ENCODE measurements around the gene PPM1D.
A peak's percentile ranks its signal among the peaks of the same experiment; 100 is the strongest.
"Not testable (repeated sequence)": the region's sequence is repeated elsewhere in the genome, so short reads cannot be mapped to it uniquely, and the experiment has no call there.

The PPM1D gene

GRCh38 chr17:60593441-60594036 lies 6.5 kb upstream of the PPM1D start:
- DNase-seq (ENCODE audit: low read depth, low spot score); H3K4me1 ChIP-seq (ENCODE audit: control insufficient read depth, insufficient read depth, low read length); H3K4me3 ChIP-seq (ENCODE audit: low read length); H3K27ac ChIP-seq (ENCODE audit: low read length); H3K9me3 ChIP-seq (ENCODE audit: control insufficient read depth, insufficient read depth, low read length); H3K36me3 ChIP-seq (ENCODE audit: control insufficient read depth, insufficient read depth, low read length); H3K27me3 ChIP-seq (ENCODE audit: control insufficient read depth, insufficient read depth, low read length): not testable (repeated sequence)
- no CpG with 5 or more reads among the region's 9 CpGs for WGBS (ENCODE audit: insufficient coverage, insufficient read length)

- not testable (repeated sequence) for DNase-seq (ENCODE audit: low read depth, low spot score); H3K36me3 ChIP-seq (ENCODE audit: control insufficient read depth, insufficient read depth, low read length); H3K27ac ChIP-seq (ENCODE audit: low read length); H3K9me3 ChIP-seq (ENCODE audit: control insufficient read depth, insufficient read depth, low read length); H3K4me1 ChIP-seq (ENCODE audit: control insufficient read depth, insufficient read depth, low read length); H3K4me3 ChIP-seq (ENCODE audit: low read length); H3K27me3 ChIP-seq (ENCODE audit: control insufficient read depth, insufficient read depth, low read length)
- no CpG with 5 or more reads among the region's 7 CpGs for WGBS (ENCODE audit: insufficient coverage, insufficient read length)
Observed at GRCh38 chr17:60594170-60594569, 5.8 kb upstream of the PPM1D start.

GRCh38 chr17:60594734-60595133 lies 5.3 kb upstream of the PPM1D start:
- Histone ChIP-seq H3K36me3 (ENCODE audit: control insufficient read depth, insufficient read depth, low read length) (no peaks in the 10 kb centered on the region), H3K9me3 (ENCODE audit: control insufficient read depth, insufficient read depth, low read length) (no peaks in the 10 kb centered on the region), H3K4me3 (ENCODE audit: low read length) (no peak overlapping the region), H3K27me3 (ENCODE audit: control insufficient read depth, insufficient read depth, low read length) (no peaks in the 10 kb centered on the region), H3K27ac (ENCODE audit: low read length) (no peak overlapping the region), H3K4me1 (ENCODE audit: control insufficient read depth, insufficient read depth, low read length) (no peaks in the 10 kb centered on the region)
- DNase-seq (ENCODE audit: low read depth, low spot score), result no peak
- no CpG with 5 or more reads among the region's 2 CpGs for WGBS (ENCODE audit: insufficient coverage, insufficient read length)

- no peaks in the 10 kb centered on the region for H3K9me3 ChIP-seq (ENCODE audit: control insufficient read depth, insufficient read depth, low read length)
- no CpG with 5 or more reads among the region's 6 CpGs for WGBS (ENCODE audit: insufficient coverage, insufficient read length)
- DNase-seq (ENCODE audit: low read depth, low spot score), result no peak
Observed at GRCh38 chr17:60597297-60597696, 2.7 kb upstream of the PPM1D start.

GRCh38 chr17:60598001-60598736 lies 1.8 kb upstream of the PPM1D start:
- WGBS (ENCODE audit: insufficient coverage, insufficient read length), result 100% methylated on average over 1 of the region's 7 CpGs
- DNase-seq (ENCODE audit: low read depth, low spot score), result no peak
- Histone ChIP-seq H3K27me3 (ENCODE audit: control insufficient read depth, insufficient read depth, low read length) (no peaks in the 10 kb centered on the region), H3K4me3 (ENCODE audit: low read length) (no peak overlapping the region), H3K36me3 (ENCODE audit: control insufficient read depth, insufficient read depth, low read length) (no peaks in the 10 kb centered on the region), H3K9me3 (ENCODE audit: control insufficient read depth, insufficient read depth, low read length) (no peaks in the 10 kb centered on the region), H3K4me1 (ENCODE audit: control insufficient read depth, insufficient read depth, low read length) (no peaks in the 10 kb centered on the region), H3K27ac (ENCODE audit: low read length) (no peak overlapping the region)

More at GRCh38 chr17:60597297-60597696, 2.7 kb upstream of the PPM1D start:
- H3K4me1 ChIP-seq (ENCODE audit: control insufficient read depth, insufficient read depth, low read length), result no peaks in the 10 kb centered on the region
- no peaks in the 10 kb centered on the region for H3K36me3 ChIP-seq (ENCODE audit: control insufficient read depth, insufficient read depth, low read length)
- H3K27ac ChIP-seq (ENCODE audit: low read length), result no peak overlapping the region
- no peaks in the 10 kb centered on the region for H3K27me3 ChIP-seq (ENCODE audit: control insufficient read depth, insufficient read depth, low read length)
- no peak overlapping the region for H3K4me3 ChIP-seq (ENCODE audit: low read length)

GRCh38 chr17:60599220-60599619 lies 773 bp upstream of the PPM1D start:
- no peaks in the 10 kb centered on the region for H3K27me3 ChIP-seq (ENCODE audit: control insufficient read depth, insufficient read depth, low read length)
- no peaks in the 10 kb centered on the region for H3K9me3 ChIP-seq (ENCODE audit: control insufficient read depth, insufficient read depth, low read length)
- H3K27ac ChIP-seq (ENCODE audit: low read length), result no peak overlapping the region
- H3K4me1 ChIP-seq (ENCODE audit: control insufficient read depth, insufficient read depth, low read length), result no peaks in the 10 kb centered on the region
- no peak for DNase-seq (ENCODE audit: low read depth, low spot score)
- H3K36me3 ChIP-seq (ENCODE audit: control insufficient read depth, insufficient read depth, low read length), result no peaks in the 10 kb centered on the region
- H3K4me3 ChIP-seq (ENCODE audit: low read length), result peak overlapping the region; percentile 55; the same call in 1 of the 2 replicates
- WGBS (ENCODE audit: insufficient coverage, insufficient read length), result no CpG with 5 or more reads among the region's 17 CpGs

- Histone ChIP-seq H3K36me3 (ENCODE audit: control insufficient read depth, insufficient read depth, low read length) (no peaks in the 10 kb centered on the region), H3K4me1 (ENCODE audit: control insufficient read depth, insufficient read depth, low read length) (no peaks in the 10 kb centered on the region), H3K27ac (ENCODE audit: low read length) (no peak overlapping the region), H3K9me3 (ENCODE audit: control insufficient read depth, insufficient read depth, low read length) (no peaks in the 10 kb centered on the region), H3K4me3 (ENCODE audit: low read length) (peak overlapping the region; percentile 63), H3K27me3 (ENCODE audit: control insufficient read depth, insufficient read depth, low read length) (no peaks in the 10 kb centered on the region)
- WGBS (ENCODE audit: insufficient coverage, insufficient read length), result no CpG with 5 or more reads among the region's 69 CpGs
- DNase-seq (ENCODE audit: low read depth, low spot score), result no peak
Observed at GRCh38 chr17:60600490-60601446, 775 bp downstream of the PPM1D start.

GRCh38 chr17:60601447-60602384 lies 1.7 kb downstream of the PPM1D start:
- H3K27me3 ChIP-seq (ENCODE audit: control insufficient read depth, insufficient read depth, low read length), result no peaks in the 10 kb centered on the region
- DNase-seq (ENCODE audit: low read depth, low spot score), result no peak
- WGBS (ENCODE audit: insufficient coverage, insufficient read length), result no CpG with 5 or more reads among the region's 14 CpGs
- H3K9me3 ChIP-seq (ENCODE audit: control insufficient read depth, insufficient read depth, low read length), result no peaks in the 10 kb centered on the region
- H3K4me1 ChIP-seq (ENCODE audit: control insufficient read depth, insufficient read depth, low read length), result no peaks in the 10 kb centered on the region
- peak overlapping the region; percentile 63; the same call in 1 of the 2 replicates for H3K4me3 ChIP-seq (ENCODE audit: low read length)
- no peak overlapping the region for H3K27ac ChIP-seq (ENCODE audit: low read length)
- no peaks in the 10 kb centered on the region for H3K36me3 ChIP-seq (ENCODE audit: control insufficient read depth, insufficient read depth, low read length)

GRCh38 chr17:60602385-60602742 lies 2.4 kb downstream of the PPM1D start:
- peak overlapping the region; percentile 63; the same call in 1 of the 2 replicates for H3K4me3 ChIP-seq (ENCODE audit: low read length)
- no peak for DNase-seq (ENCODE audit: low read depth, low spot score)
- H3K27me3 ChIP-seq (ENCODE audit: control insufficient read depth, insufficient read depth, low read length), result no peaks in the 10 kb centered on the region

More at GRCh38 chr17:60602385-60602742, 2.4 kb downstream of the PPM1D start:
- WGBS (ENCODE audit: insufficient coverage, insufficient read length), result no CpG with 5 or more reads among the region's 12 CpGs
- Histone ChIP-seq H3K4me1 (ENCODE audit: control insufficient read depth, insufficient read depth, low read length) (no peaks in the 10 kb centered on the region), H3K9me3 (ENCODE audit: control insufficient read depth, insufficient read depth, low read length) (no peaks in the 10 kb centered on the region), H3K27ac (ENCODE audit: low read length) (no peak overlapping the region), H3K36me3 (ENCODE audit: control insufficient read depth, insufficient read depth, low read length) (no peaks in the 10 kb centered on the region)
